D721Med (cell line): Measurements from ENCODE around the gene DOCK1.
"Not testable (repeated sequence)": the region's sequence is repeated elsewhere in the genome, so short reads cannot be mapped to it uniquely, and the experiment has no call there.

Source experiments
- DNase-seq: peaks from one replicate; pipeline ENCODE4 v3.0.0; 2011; ENCODE audit warnings: low spot score; ENCODE audit not compliant: insufficient read length
- FAIRE-seq: peaks from 2 replicates; lab custom pipeline; 2011; peaks lifted over from hg19 to GRCh38; lab: Jason Lieb, UNC
- TF ChIP-seq, protein P1 (sequence below): IDR thresholded peaks from 2 replicates; pipeline ENCODE4 v1.5.1; 2012; ENCODE audit warnings: mild to moderate bottlenecking, control low read depth; ENCODE audit not compliant: insufficient read depth; ENCODE audit errors: missing control alignments

Gene DOCK1

DNA sequence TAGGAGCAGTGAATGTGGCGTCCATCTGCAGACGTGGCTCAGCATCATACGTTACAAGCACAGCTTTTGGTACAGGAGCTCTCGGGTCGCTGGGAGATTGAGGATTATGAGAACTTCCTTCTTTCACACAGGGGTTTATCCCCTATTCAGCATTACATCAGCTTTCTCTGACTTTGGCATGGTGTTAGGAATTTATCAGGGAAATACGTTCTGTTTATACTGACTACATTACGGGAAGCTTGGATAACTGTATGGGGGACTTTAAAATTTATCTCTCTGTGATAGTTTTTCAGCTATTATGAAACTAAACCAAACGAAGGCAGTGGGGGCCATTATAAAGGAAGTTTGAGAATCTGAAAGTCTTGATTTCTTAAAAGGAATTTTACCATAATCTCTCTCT is 401.3 kb downstream of the DOCK1 start:
- TF ChIP-seq, protein P1, sequence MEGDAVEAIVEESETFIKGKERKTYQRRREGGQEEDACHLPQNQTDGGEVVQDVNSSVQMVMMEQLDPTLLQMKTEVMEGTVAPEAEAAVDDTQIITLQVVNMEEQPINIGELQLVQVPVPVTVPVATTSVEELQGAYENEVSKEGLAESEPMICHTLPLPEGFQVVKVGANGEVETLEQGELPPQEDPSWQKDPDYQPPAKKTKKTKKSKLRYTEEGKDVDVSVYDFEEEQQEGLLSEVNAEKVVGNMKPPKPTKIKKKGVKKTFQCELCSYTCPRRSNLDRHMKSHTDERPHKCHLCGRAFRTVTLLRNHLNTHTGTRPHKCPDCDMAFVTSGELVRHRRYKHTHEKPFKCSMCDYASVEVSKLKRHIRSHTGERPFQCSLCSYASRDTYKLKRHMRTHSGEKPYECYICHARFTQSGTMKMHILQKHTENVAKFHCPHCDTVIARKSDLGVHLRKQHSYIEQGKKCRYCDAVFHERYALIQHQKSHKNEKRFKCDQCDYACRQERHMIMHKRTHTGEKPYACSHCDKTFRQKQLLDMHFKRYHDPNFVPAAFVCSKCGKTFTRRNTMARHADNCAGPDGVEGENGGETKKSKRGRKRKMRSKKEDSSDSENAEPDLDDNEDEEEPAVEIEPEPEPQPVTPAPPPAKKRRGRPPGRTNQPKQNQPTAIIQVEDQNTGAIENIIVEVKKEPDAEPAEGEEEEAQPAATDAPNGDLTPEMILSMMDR, result no peak
- FAIRE-seq, result no peak
- no peak for DNase-seq

GRCh38 chr10:127307338-127307737 is 402.1 kb downstream of the DOCK1 start:
- TF ChIP-seq, protein P1, result no peak
- no peak for DNase-seq
- no peak for FAIRE-seq

DNA sequence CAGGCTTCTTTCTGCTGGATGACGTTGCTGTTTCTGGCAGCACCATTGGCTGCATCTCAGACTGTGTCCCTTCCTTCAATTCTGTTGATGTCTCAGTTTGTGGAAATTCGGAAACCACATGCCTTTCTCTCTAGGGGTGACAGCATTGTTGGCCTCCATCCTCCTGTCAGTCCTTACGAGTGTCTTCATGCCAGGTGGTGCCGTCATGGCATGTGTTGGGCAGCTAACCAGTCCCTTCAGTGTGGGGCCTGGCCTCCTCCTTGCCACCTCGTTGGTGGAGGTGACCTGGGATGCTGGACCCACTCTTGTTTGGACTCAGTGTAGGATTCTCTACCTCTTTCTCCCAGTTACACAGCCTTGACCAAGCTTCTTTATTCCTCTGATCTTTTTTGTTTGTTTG is 402.8 kb downstream of the DOCK1 start:
- TF ChIP-seq, protein P1, result no peak

DNA sequence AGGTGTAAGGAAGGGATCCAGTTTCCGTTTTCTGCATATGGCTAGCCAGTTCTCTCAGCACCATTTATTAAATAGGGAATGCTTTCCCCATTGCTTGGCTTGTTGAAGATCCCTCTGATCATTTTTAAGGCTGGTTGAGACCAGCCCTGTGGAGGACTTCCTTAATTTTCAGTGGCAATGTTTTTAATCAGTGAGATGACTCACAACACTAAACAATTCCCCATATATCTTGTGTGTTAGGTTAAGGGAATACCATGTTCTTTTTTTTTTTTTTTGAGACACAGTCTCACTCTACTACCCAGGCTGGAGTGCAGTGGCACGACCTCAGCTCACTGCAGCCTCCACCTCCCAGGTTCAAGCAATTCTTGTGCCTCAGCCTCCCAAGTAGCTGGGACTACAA is 404.4 kb downstream of the DOCK1 start:
- FAIRE-seq, DNase-seq: not testable (repeated sequence)

More for the DNA sequence above, 402.8 kb downstream of the DOCK1 start:
- FAIRE-seq (no peak), DNase-seq (no peak)

GRCh38 chr10:127310430-127310829 is 405.2 kb downstream of the DOCK1 start:
- no peak for DNase-seq
- TF ChIP-seq, protein P1, result no peak
- FAIRE-seq, result no peak

DNA sequence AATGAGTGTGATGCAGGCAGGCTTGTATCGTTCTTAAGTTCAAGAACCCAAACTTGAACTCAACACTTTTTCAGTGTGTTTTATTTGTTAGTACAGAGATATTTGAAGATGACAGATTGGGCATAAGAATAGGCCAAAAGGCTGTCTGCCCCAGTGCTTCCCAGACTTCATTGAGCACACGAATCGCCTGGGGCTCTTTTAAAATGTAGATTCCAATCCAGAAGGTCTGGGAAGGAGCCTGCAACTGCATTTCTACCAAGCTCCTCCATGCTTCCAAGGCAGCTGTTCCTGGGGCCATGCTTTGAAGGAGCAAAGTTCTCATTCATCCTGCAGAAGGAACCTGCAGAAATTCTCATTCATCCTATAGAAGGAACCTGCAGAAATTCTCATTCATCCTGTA is 405.7 kb downstream of the DOCK1 start:
- TF ChIP-seq, protein P1, result no peak
- no peak for DNase-seq
- FAIRE-seq, result no peak

DNA sequence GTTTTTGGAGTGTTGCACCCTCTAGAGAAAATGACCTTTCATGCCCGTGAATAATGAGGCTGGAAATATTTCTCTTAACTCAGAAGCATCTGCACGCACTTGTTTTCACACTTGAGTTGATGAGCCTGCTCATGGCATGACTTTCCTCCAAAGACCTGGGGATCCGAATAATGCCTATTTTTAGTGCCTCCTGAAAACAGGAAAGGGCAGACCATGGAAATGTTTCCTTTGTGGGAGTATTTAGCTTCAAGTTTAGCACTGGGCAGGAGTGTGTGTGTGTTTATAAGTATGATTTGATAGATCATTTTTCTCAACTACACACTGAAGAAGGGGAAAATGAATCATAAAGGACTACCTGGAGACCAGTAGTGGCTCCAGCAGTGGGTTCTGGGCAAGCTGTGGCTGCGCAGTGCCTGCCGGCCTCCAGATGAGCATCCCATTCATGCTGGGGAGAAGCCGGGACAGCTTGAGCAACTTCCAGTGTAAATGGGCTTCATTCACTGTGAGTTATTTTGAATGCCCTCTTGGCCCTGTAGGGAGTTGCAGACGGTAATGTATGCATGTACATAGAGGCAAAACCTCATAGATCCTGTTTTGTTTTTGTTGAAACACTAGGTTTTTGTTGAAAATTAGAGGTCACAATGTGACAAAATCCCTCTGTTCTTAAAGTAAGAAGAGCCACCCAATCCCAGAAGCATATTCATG is 408.9 kb downstream of the DOCK1 start:
- no peak for DNase-seq
- TF ChIP-seq, protein P1, result no peak
- no peak for FAIRE-seq
